Measurements from ENCODE around the gene CHKA.

CHKA gene

GRCh38 chr11:68011051-68011943, 109.9 kb downstream of the CHKA start:
- peak overlapping the region; percentile 94 for H3K4me2 ChIP-seq (ENCODE audit: low read length)
- H3K4me3 ChIP-seq (ENCODE audit: low read length), result peak overlapping the region; percentile 77
- no peaks in the 10 kb centered on the region for H3K9me3 ChIP-seq (replicated peaks; ENCODE audit: low read length)
- peak overlapping the region; percentile 96 for H3K9ac ChIP-seq (ENCODE audit: low read depth, low read length)
- no peaks in the 10 kb centered on the region for H3K27me3 ChIP-seq (ENCODE audit: control insufficient read depth, insufficient read depth, low read length)
- peaks cover 6% of the 10 kb centered on the region for H3K36me3 ChIP-seq (ENCODE audit: insufficient read depth, low read length)
- H3K4me1 ChIP-seq (ENCODE audit: control insufficient read depth, insufficient read depth, low read length), result peaks cover 67% of the 10 kb centered on the region

- H3K4me3 ChIP-seq (ENCODE audit: low read length), result peak within 1 kb of the TSS; percentile 77
- no peaks in the 10 kb centered on the region for H3K27me3 ChIP-seq (ENCODE audit: control insufficient read depth, insufficient read depth, low read length)
- H3K4me2 ChIP-seq (ENCODE audit: low read length), result peak within 1 kb of the TSS; percentile 94
- no peaks in the 10 kb centered on the region for H3K9me3 ChIP-seq (replicated peaks; ENCODE audit: low read length)
- H3K9ac ChIP-seq (ENCODE audit: low read depth, low read length), result peak within 1 kb of the TSS; percentile 96
- peaks cover 64% of the 10 kb centered on the region for H3K4me1 ChIP-seq (ENCODE audit: control insufficient read depth, insufficient read depth, low read length)
- peaks cover 6% of the 10 kb centered on the region for H3K36me3 ChIP-seq (ENCODE audit: insufficient read depth, low read length)
Measured at GRCh38 chr11:68010090-68011041, 110.8 kb downstream of the CHKA start, which contains the start of gene ALDH3B1. Gene ALDH3B1, plus strand, starts transcription at chr11:68010327. Its CDS starts 4,971 bp downstream, at chr11:68015298.

GRCh38 chr11:68009391-68010089, 111.6 kb downstream of the CHKA start:
- H3K4me1 ChIP-seq (ENCODE audit: control insufficient read depth, insufficient read depth, low read length), result peaks cover 56% of the 10 kb centered on the region
- H3K27me3 ChIP-seq (ENCODE audit: control insufficient read depth, insufficient read depth, low read length), result no peaks in the 10 kb centered on the region
- no peaks in the 10 kb centered on the region for H3K9me3 ChIP-seq (replicated peaks; ENCODE audit: low read length)
- H3K4me2 ChIP-seq (ENCODE audit: low read length), result peak overlapping the region; percentile 94
- peak overlapping the region; percentile 77 for H3K4me3 ChIP-seq (ENCODE audit: low read length)
- H3K36me3 ChIP-seq (ENCODE audit: insufficient read depth, low read length), result peaks cover 6% of the 10 kb centered on the region
- H3K9ac ChIP-seq (ENCODE audit: low read depth, low read length), result peak overlapping the region; percentile 96

- H3K4me2 ChIP-seq (ENCODE audit: low read length), result no peak overlapping the region
- no peaks in the 10 kb centered on the region for H3K9me3 ChIP-seq (replicated peaks; ENCODE audit: low read length)
- H3K27me3 ChIP-seq (ENCODE audit: control insufficient read depth, insufficient read depth, low read length), result no peaks in the 10 kb centered on the region
- peak overlapping the region; percentile 96 for H3K9ac ChIP-seq (ENCODE audit: low read depth, low read length)
- no peak overlapping the region for H3K4me3 ChIP-seq (ENCODE audit: low read length)
- H3K4me1 ChIP-seq (ENCODE audit: control insufficient read depth, insufficient read depth, low read length), result peaks cover 51% of the 10 kb centered on the region
- H3K36me3 ChIP-seq (ENCODE audit: insufficient read depth, low read length), result peaks cover 2% of the 10 kb centered on the region
Measured at GRCh38 chr11:68008381-68009337, 112.5 kb downstream of the CHKA start.

GRCh38 chr11:68007498-68008380, 113.4 kb downstream of the CHKA start:
- Histone ChIP-seq H3K4me2 (ENCODE audit: low read length) (no peak overlapping the region), H3K4me1 (ENCODE audit: control insufficient read depth, insufficient read depth, low read length) (peaks cover 49% of the 10 kb centered on the region), H3K9me3 (replicated peaks; ENCODE audit: low read length) (no peaks in the 10 kb centered on the region), H3K4me3 (ENCODE audit: low read length) (no peak overlapping the region), H3K9ac (ENCODE audit: low read depth, low read length) (no peak overlapping the region), H3K36me3 (ENCODE audit: insufficient read depth, low read length) (no peaks in the 10 kb centered on the region), H3K27me3 (ENCODE audit: control insufficient read depth, insufficient read depth, low read length) (no peaks in the 10 kb centered on the region)

GRCh38 chr11:68006606-68007166, 114.5 kb downstream of the CHKA start:
- Histone ChIP-seq H3K4me1 (ENCODE audit: control insufficient read depth, insufficient read depth, low read length) (peaks cover 38% of the 10 kb centered on the region), H3K9me3 (replicated peaks; ENCODE audit: low read length) (no peaks in the 10 kb centered on the region), H3K9ac (ENCODE audit: low read depth, low read length) (no peak overlapping the region), H3K4me3 (ENCODE audit: low read length) (no peak overlapping the region), H3K4me2 (ENCODE audit: low read length) (no peak overlapping the region), H3K36me3 (ENCODE audit: insufficient read depth, low read length) (no peaks in the 10 kb centered on the region), H3K27me3 (ENCODE audit: control insufficient read depth, insufficient read depth, low read length) (no peaks in the 10 kb centered on the region)

- H3K9me3 ChIP-seq (replicated peaks; ENCODE audit: low read length), result no peaks in the 10 kb centered on the region
- H3K36me3 ChIP-seq (ENCODE audit: insufficient read depth, low read length), result no peaks in the 10 kb centered on the region
- H3K4me2 ChIP-seq (ENCODE audit: low read length), result peak overlapping the region; percentile 75
- H3K4me3 ChIP-seq (ENCODE audit: low read length), result peak overlapping the region; percentile 79
- H3K27me3 ChIP-seq (ENCODE audit: control insufficient read depth, insufficient read depth, low read length), result no peaks in the 10 kb centered on the region
- H3K4me1 ChIP-seq (ENCODE audit: control insufficient read depth, insufficient read depth, low read length), result peaks cover 26% of the 10 kb centered on the region
- H3K9ac ChIP-seq (ENCODE audit: low read depth, low read length), result no peak overlapping the region
Measured at GRCh38 chr11:68004551-68005335, 116.4 kb downstream of the CHKA start.

- Histone ChIP-seq H3K4me1 (ENCODE audit: control insufficient read depth, insufficient read depth, low read length) (peaks cover 19% of the 10 kb centered on the region), H3K9me3 (replicated peaks; ENCODE audit: low read length) (no peaks in the 10 kb centered on the region), H3K4me2 (ENCODE audit: low read length) (peak within 1 kb of the TSS; percentile 75), H3K9ac (ENCODE audit: low read depth, low read length) (peak within 1 kb of the TSS; percentile 51), H3K36me3 (ENCODE audit: insufficient read depth, low read length) (no peaks in the 10 kb centered on the region), H3K4me3 (ENCODE audit: low read length) (peak within 1 kb of the TSS; percentile 79), H3K27me3 (ENCODE audit: control insufficient read depth, insufficient read depth, low read length) (no peaks in the 10 kb centered on the region)
Measured at GRCh38 chr11:68003846-68004550, 117.2 kb downstream of the CHKA start, which contains the start of gene UNC93B1. Gene UNC93B1, minus strand, starts transcription at chr11:68004097. Its CDS starts 54 bp downstream, at chr11:68004043.

Measured in skeletal muscle satellite cell (primary cell).